HEK293 (cell line): ENCODE results near the gene PLCD1.
"Not testable (repeated sequence)": the region's sequence is repeated elsewhere in the genome, so short reads cannot be mapped to it uniquely, and the experiment has no call there.

ENCODE experiments used
- CTCF ChIA-PET: fragments of 350-600 bp; formaldehyde crosslinking; extraction: SDS; loops from one replicate; lab custom pipeline; 2021; ENCODE audit warnings: antibody characterized with exemption; lab: Yijun Ruan, JAX
- POLR2A ChIA-PET: fragments of 300-600 bp; formaldehyde crosslinking; extraction: SDS; loops from one replicate; lab custom pipeline; 2020; ENCODE audit warnings: antibody characterized with exemption, inconsistent platforms; lab: Yijun Ruan, JAX
- H3K27ac ChIP-seq: fragments of 200-500 bp; sonication (Bioruptor generic); 2 replicates; pipeline ENCODE4 v1.5.1; 2014; ENCODE audit warnings: low read depth, low read length, control low read depth, inconsistent platforms; ENCODE audit errors: extremely low read depth
- H3K36me3 ChIP-seq, 2 experiments: fragments of 200-500 bp in 1 of 2; sonication (Bioruptor generic) in 1 of 2; 1 replicate in 1 of 2; 2 replicates in 1 of 2; pipeline ENCODE4 v1.5.1; 2014 to 2017; ENCODE audit warnings: inconsistent platforms in 2 of 2, low read length in 2 of 2; ENCODE audit not compliant: control insufficient read depth in 2 of 2, insufficient read depth in 1 of 2
- H3K4me1 ChIP-seq: fragments of 200-500 bp; sonication (Bioruptor generic); 2 replicates; pipeline ENCODE4 v1.5.1; 2014; ENCODE audit warnings: mild to moderate bottlenecking, low read length, inconsistent platforms; ENCODE audit not compliant: control insufficient read depth, insufficient read depth
- H3K4me3 ChIP-seq: 2 replicates; pipeline ENCODE4 v1.5.1; 2011; ENCODE audit warnings: low read depth, mild to moderate bottlenecking, control low read depth, low read length, moderate library complexity
- H3K9me3 ChIP-seq: fragments of 200-500 bp; sonication (Bioruptor generic); 2 replicates; pipeline ENCODE4 v1.5.1; 2014; ENCODE audit warnings: low read depth, low read length, inconsistent platforms; ENCODE audit not compliant: control insufficient read depth, insufficient read depth
- HOXD13 ChIP-seq: sonication (generic); formaldehyde crosslinking; IDR thresholded peaks from 2 replicates; pipeline ENCODE4 v1.8.0; 2022; ENCODE audit warnings: missing genetic modification reagents, borderline replicate concordance
- KLF16 ChIP-seq: fragments of 450-650 bp; formaldehyde crosslinking; IDR thresholded peaks from 2 replicates; pipeline ENCODE4 v1.5.1; 2017; ENCODE audit warnings: missing biosample characterization, missing genetic modification characterization
- PBX3 ChIP-seq: sonication (generic); formaldehyde crosslinking; IDR thresholded peaks from 2 replicates; pipeline ENCODE4 v1.8.1; 2022; ENCODE audit warnings: mild to moderate bottlenecking, moderate library complexity, missing genetic modification reagents
- TRIM28 ChIP-seq: IDR thresholded peaks from 2 replicates; pipeline ENCODE4 v1.6.1; 2011; ENCODE audit warnings: low read length, control low read depth, borderline replicate concordance
- WT1 ChIP-seq: fragments of 450-650 bp; formaldehyde crosslinking; IDR thresholded peaks from 2 replicates; pipeline ENCODE4 v1.5.1; 2016; ENCODE audit warnings: missing biosample characterization, missing genetic modification characterization
- ZIC2 ChIP-seq: fragments of 450-650 bp; formaldehyde crosslinking; IDR thresholded peaks from 2 replicates; pipeline ENCODE4 v1.5.1; 2016; ENCODE audit warnings: missing biosample characterization, missing genetic modification characterization
- ZNF311 ChIP-seq: fragments of 450-650 bp; formaldehyde crosslinking; IDR thresholded peaks from 2 replicates; pipeline ENCODE4 v1.5.1; 2017; ENCODE audit warnings: missing biosample characterization, missing genetic modification characterization, borderline replicate concordance
- ZNF398 ChIP-seq: fragments of 450-650 bp; formaldehyde crosslinking; IDR thresholded peaks from 2 replicates; pipeline ENCODE4 v1.5.1; 2017; ENCODE audit warnings: missing biosample characterization, missing genetic modification characterization
- ZNF530 ChIP-seq: fragments of 450-650 bp; formaldehyde crosslinking; IDR thresholded peaks from 2 replicates; pipeline ENCODE4 v1.5.1; 2016; ENCODE audit warnings: low read depth, missing biosample characterization, missing genetic modification characterization
- ZNF548 ChIP-seq: fragments of 450-650 bp; formaldehyde crosslinking; IDR thresholded peaks from 2 replicates; pipeline ENCODE4 v1.5.1; 2016; ENCODE audit warnings: missing biosample characterization, missing genetic modification characterization
- ZNF639 ChIP-seq: fragments of 450-650 bp; formaldehyde crosslinking; IDR thresholded peaks from 2 replicates; pipeline ENCODE4 v1.5.1; 2016; ENCODE audit warnings: missing biosample characterization, missing genetic modification characterization
- ZNF692 ChIP-seq: fragments of 450-650 bp; formaldehyde crosslinking; IDR thresholded peaks from 2 replicates; pipeline ENCODE4 v1.5.1; 2016; ENCODE audit warnings: missing biosample characterization, missing genetic modification characterization
- ZNF791 ChIP-seq: fragments of 450-650 bp; formaldehyde crosslinking; IDR thresholded peaks from 2 replicates; pipeline ENCODE4 v1.5.1; 2016; ENCODE audit warnings: missing biosample characterization, missing genetic modification characterization
- ZNF830 ChIP-seq: fragments of 450-650 bp; IDR thresholded peaks from 2 replicates; pipeline ENCODE4 v1.5.0; 2018; ENCODE audit warnings: missing biosample characterization, missing genetic modification characterization, low read depth, mild to moderate bottlenecking, moderate library complexity
- TF ChIP-seq, protein P1 (sequence below): IDR thresholded peaks from 2 replicates; pipeline ENCODE4 v1.6.1; 2011; ENCODE audit warnings: mild to moderate bottlenecking, low read depth, low read length, borderline replicate concordance

The PLCD1 gene

DNA sequence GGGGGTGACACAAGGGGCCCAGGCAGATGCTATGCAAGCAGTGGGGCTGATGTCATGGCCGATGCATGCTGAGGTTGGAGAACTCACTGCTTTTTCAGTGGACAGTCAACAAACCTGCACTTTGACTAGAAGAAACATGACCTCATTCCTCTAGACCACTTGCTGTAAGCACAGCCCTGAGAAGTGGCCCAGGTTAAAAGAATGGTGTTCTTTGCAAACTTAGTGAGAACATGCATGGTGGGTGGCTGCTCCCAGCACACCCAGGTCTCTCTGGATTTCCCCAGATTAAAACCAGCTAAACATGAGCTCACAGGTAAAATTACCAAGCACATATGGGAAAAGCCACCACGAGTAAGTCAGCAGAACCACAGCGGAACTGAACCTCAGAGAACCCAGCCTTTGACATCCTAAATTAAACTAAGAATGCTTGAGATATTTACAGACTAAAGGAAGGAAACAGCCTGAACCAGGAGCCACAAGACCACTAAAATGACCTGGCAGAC is 25.1 kb upstream of the PLCD1 start:
- CTCF ChIA-PET, result no interaction called here

DNA sequence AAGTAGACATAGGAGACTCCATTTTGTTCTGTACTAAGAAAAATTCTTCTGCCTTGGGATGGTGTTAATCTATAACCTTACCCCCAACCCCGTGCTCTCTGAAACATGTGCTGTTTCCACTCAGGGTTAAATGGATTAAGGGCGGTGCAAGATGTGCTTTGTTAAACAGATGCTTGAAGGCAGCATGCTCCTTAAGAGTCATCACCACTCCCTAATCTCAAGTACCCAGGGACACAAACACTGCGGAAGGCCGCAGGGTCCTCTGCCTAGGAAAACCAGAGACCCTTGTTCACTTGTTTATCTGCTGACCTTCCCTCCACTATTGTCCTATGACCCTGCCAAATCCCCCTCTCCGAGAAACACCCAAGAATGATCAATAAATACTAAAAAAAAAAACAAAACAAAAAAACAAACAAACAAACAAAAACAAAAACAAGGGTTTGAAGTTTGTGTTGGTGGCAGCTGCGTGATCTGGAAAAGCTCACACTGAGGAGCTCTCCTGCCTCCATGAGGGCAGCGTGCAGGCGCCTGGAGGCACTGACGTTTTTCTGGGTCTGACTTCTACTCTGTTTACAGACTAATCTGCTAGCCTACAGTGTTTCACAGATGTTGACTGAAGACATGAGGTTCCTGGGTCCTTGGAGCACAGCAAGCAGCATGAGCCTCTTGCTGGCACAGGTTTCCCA is 24.5 kb upstream of the PLCD1 start:
- CTCF ChIA-PET, H3K27ac ChIP-seq: not testable (repeated sequence)
- peak; percentile 88 for TF ChIP-seq ZIC2 (tag by site-specific recombination)
- TF ChIP-seq, all 188 proteins: peak for 1; not testable (repeated sequence) for 187
- POLR2A ChIA-PET, H3K9me3 ChIP-seq, H3K4me3 ChIP-seq, H3K36me3 ChIP-seq, H3K4me1 ChIP-seq: not testable (repeated sequence)

More for the DNA sequence above, 25.1 kb upstream of the PLCD1 start:
- Histone ChIP-seq H3K27ac (no peak overlapping the region), H3K4me1 (no peaks in the 10 kb centered on the region), H3K36me3 (no peaks in the 10 kb centered on the region), H3K9me3 (no peaks in the 10 kb centered on the region), H3K4me3 (no peak overlapping the region)
- POLR2A ChIA-PET, result no interaction called here
- TF ChIP-seq ZNF692 (tag by site-specific recombination) (0 out of 2 replicates have a peak, but pooled peaks have one; percentile 44), ZNF398 (tag by site-specific recombination) (no peak)

DNA sequence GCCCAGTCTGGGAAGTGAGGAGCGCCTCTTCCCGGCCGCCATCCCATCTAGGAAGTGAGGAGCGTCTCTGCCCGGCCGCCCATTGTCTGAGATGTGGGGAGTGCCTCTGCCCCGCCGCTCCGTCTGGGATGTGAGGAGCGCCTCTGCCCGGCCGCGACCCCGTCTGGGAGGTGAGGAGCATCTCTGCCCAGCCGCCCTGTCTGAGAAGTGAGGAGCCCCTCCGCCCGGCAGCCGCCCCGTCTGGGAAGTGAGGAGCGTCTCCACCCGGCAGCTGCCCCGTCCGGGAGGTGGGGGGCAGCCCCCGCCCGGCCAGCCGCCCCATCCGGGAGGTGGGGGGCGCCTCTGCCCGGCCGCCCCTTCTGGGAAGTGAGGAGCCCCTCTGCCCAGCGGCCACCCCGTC is 23.8 kb upstream of the PLCD1 start:
- H3K9me3 ChIP-seq, H3K4me3 ChIP-seq, POLR2A ChIA-PET, H3K36me3 ChIP-seq, H3K27ac ChIP-seq, CTCF ChIA-PET, H3K4me1 ChIP-seq: not testable (repeated sequence)

DNA sequence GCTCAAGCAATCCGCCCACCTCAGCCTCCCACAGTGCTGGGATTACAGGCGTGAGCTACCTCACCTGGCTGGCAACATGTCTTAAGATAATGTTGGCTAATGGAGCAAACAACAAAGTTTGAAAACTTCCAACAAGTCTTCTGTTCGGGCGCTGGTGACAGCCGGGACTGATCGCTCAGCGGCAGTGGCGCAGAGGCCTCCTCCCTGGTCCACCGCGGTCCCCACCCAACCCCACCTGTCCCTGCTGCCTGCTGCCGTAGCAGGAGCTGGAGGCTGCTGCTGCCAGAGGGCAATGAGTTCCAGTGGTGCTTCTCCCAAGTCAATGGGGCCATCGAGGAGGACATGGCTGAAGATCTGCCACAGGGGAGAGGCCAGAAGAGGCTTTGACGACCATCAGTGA is 21.7 kb upstream of the PLCD1 start:
- Histone ChIP-seq H3K27ac (no peak overlapping the region), H3K9me3 (no peaks in the 10 kb centered on the region), H3K4me3 (no peak overlapping the region), H3K36me3 (no peaks in the 10 kb centered on the region), H3K4me1 (no peaks in the 10 kb centered on the region)
- TF ChIP-seq PBX3 (CRISPR knock-in tag) (no peak), ZNF791 (tag by site-specific recombination) (no peak)
- ChIA-PET CTCF (no interaction called here), POLR2A (no interaction called here)

GRCh38 chr3:38049358-38050126 is 20.1 kb upstream of the PLCD1 start:
- no peaks in the 10 kb centered on the region for H3K36me3 ChIP-seq
- ChIA-PET POLR2A (no interaction called here), CTCF (no interaction called here)
- no peak overlapping the region for H3K4me3 ChIP-seq
- H3K4me1 ChIP-seq, result no peaks in the 10 kb centered on the region
- no peak overlapping the region for H3K27ac ChIP-seq
- no peaks in the 10 kb centered on the region for H3K9me3 ChIP-seq
- no peak for TF ChIP-seq KLF16 (tag by site-specific recombination)
- TF ChIP-seq HOXD13 (CRISPR knock-in tag), result no peak
- no peak for TF ChIP-seq ZNF548 (tag by site-specific recombination)
- no peak for TF ChIP-seq ZNF830 (tag by site-specific recombination)
- TF ChIP-seq, protein P1, sequence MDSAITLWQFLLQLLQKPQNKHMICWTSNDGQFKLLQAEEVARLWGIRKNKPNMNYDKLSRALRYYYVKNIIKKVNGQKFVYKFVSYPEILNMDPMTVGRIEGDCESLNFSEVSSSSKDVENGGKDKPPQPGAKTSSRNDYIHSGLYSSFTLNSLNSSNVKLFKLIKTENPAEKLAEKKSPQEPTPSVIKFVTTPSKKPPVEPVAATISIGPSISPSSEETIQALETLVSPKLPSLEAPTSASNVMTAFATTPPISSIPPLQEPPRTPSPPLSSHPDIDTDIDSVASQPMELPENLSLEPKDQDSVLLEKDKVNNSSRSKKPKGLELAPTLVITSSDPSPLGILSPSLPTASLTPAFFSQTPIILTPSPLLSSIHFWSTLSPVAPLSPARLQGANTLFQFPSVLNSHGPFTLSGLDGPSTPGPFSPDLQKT, result no peak
- no peak for TF ChIP-seq TRIM28
- TF ChIP-seq WT1 (tag by site-specific recombination), result no peak
- no peak for TF ChIP-seq ZNF311 (tag by site-specific recombination)
- no peak for TF ChIP-seq ZNF639 (tag by site-specific recombination)
- TF ChIP-seq ZNF530 (tag by site-specific recombination), result no peak
